ENCODE data around the gene JARID2.

The JARID2 gene

GRCh38 chr6:15500078-15500740 is 254.3 kb downstream of the JARID2 start:
- no peak for DNase-seq

- DNase-seq: no peak
Measured at GRCh38 chr6:15500901-15501825, 255.3 kb downstream of the JARID2 start.

DNA sequence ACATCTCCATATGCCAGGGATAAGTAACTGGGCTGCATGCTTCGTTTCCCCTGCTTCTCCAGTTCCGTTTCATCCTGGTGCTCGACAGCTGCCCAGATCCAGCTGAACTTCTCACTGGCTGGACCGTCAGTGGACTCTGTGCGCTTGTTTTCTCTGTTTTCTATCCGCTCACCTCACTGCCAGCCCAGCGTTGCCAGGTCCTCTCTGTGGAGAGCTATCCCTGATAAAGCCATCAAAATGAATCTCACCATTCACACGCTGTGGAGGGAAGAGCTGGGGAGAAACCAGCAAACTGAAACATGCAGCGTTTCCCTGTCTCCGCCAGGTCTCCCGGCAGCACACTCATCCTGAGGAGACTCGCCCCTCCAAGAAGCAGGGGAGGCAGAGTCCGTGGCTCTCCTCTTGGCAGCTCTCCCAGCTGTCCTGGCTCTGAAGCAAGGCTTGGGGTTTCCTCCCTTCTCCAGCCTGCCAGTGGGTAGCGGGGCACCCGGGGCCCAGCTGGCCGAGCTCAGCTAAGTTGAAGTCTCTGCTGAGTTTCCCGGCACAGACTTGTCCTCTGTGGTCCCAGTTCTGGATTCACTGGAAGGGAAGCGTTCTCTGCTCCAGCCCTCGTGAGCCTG is 256.1 kb downstream of the JARID2 start:
- DNase-seq: no peak

GRCh38 chr6:15502446-15503345 is 256.8 kb downstream of the JARID2 start:
- no peak for DNase-seq

DNA sequence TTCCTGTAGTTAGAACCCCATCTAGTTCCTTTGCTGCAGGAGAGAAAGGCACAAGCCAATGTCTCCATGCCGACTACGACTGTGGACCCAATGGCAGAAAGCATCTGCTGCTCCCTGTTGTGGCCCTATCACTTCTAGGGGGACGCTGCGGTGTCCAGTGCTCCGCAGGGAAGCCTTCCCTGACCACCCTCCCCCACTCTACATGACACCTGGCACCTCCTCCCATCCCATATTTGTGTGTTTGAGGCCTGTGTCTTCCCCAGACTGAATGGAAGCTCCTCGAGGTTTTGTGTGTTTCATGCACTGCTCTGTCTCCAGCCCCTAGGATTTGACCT is 257.4 kb downstream of the JARID2 start:
- DNase-seq: no peak

- DNase-seq: no peak
Measured at GRCh38 chr6:15504040-15504495, 258.2 kb downstream of the JARID2 start.

- no peak for DNase-seq
Measured at GRCh38 chr6:15504581-15505350, 258.9 kb downstream of the JARID2 start.

- no peak for DNase-seq
Measured at GRCh38 chr6:15505463-15505918, 259.6 kb downstream of the JARID2 start.

- no peak for DNase-seq
Measured at GRCh38 chr6:15506066-15506465, 260.2 kb downstream of the JARID2 start.

- DNase-seq: no peak
Measured at GRCh38 chr6:15507221-15507620, 261.4 kb downstream of the JARID2 start.

- DNase-seq: no peak
Measured at GRCh38 chr6:15507746-15508145, 261.9 kb downstream of the JARID2 start.

GRCh38 chr6:15508441-15508871 is 262.6 kb downstream of the JARID2 start:
- no peak for DNase-seq

- no peak for DNase-seq
Measured at GRCh38 chr6:15508931-15509330, 263.1 kb downstream of the JARID2 start.

DNA sequence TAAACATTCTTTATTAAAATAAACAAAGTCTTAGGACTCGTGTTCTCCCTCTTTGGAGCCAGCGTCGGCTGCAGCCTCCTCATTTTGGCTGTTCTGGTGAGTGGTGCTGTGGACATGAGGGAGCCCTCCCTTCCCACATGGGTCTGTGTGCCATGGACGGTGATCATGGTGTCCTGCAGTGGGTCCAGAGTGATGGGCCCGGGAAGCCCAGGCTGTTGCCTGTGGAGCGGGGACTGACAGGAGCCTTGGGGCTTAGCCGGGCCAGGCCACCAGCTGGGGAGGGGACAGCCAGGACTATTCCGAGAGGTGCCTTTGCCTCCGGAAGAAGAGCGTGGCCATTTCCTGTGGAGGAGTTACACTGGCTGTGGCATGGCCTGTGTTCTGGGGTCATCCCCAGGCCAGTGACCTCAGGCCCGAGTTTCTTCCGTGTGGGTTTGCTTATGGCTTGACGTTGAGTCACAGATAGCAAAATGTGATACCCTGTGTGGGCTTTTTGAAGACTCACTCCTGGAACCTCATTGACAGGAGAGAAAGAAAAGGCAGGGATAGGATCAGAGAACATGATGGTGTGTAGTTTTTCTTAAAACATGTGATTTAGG is 263.6 kb downstream of the JARID2 start:
- no peak for DNase-seq

- no peak for DNase-seq
Measured at GRCh38 chr6:15510121-15510520, 264.3 kb downstream of the JARID2 start.

GRCh38 chr6:15510536-15511247 is 264.8 kb downstream of the JARID2 start:
- DNase-seq: no peak

- DNase-seq: no peak
Measured at GRCh38 chr6:15511248-15512125, 265.6 kb downstream of the JARID2 start.

GRCh38 chr6:15512126-15512525 is 266.3 kb downstream of the JARID2 start:
- DNase-seq: no peak

DNA sequence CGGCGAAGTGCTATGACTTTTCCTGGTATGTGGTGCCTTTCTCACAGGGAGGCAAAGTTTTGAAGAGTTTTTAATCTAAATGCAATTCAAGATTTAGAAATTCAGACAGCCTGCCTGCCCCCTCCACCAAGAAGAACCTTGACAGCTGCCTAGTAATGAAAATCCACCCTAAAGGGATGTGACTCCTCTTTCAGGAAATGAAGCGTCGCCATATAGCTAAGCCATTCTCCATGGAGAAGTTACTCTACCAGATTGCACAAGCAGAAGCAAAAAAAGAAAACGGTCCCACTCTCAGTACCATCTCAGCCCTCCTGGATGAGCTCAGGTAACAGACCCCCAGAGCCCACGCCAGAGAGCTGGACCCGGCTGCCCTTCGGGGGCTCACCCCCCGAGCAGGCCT is 266.9 kb downstream of the JARID2 start:
- no peak for DNase-seq

Data from stimulated activated CD4-positive, alpha-beta T cell treated with anti-CD3 and anti-CD28 coated beads, Interleukin-4, amount 100 ng/mL, for 1 hour (primary cell).